Measurements from ENCODE around the gene ZWILCH.
A peak's percentile ranks its signal among the peaks of the same experiment; 100 is the strongest.

GRCh38 chr15:66590435-66590834 is 85.3 kb downstream of the ZWILCH start:
- TF ChIP-seq CTCF (IDR thresholded peaks at IDR 0.05; ENCODE audit: low read depth, low read length, missing input control) (no peak), MAX (IDR thresholded peaks at IDR 0.05) (no peak), FOXA2 (IDR thresholded peaks at IDR 0.05) (no peak), RAD21 (IDR thresholded peaks at IDR 0.05) (peak in 1 of 2 donors; percentile 32), REST (IDR thresholded peaks at IDR 0.05) (peak; percentile 29), JUND (IDR thresholded peaks at IDR 0.05) (peak in 1 of 2 donors; percentile 63), ATF3 (IDR thresholded peaks at IDR 0.05) (no peak), TAF1 (conservative IDR thresholded peaks at IDR 0.05) (no peak), ZBTB33 (IDR thresholded peaks at IDR 0.05) (no peak), YY1 (IDR thresholded peaks at IDR 0.05) (no peak), FOXA1 (IDR thresholded peaks at IDR 0.05) (no peak), GABPA (IDR thresholded peaks at IDR 0.05 in 1 of 2, conservative IDR thresholded peaks at IDR 0.05 in 1 of 2) (no peak), SP1 (IDR thresholded peaks at IDR 0.05) (peak; percentile 67)
